ENCODE results near the gene RALGDS.

RALGDS gene

DNA sequence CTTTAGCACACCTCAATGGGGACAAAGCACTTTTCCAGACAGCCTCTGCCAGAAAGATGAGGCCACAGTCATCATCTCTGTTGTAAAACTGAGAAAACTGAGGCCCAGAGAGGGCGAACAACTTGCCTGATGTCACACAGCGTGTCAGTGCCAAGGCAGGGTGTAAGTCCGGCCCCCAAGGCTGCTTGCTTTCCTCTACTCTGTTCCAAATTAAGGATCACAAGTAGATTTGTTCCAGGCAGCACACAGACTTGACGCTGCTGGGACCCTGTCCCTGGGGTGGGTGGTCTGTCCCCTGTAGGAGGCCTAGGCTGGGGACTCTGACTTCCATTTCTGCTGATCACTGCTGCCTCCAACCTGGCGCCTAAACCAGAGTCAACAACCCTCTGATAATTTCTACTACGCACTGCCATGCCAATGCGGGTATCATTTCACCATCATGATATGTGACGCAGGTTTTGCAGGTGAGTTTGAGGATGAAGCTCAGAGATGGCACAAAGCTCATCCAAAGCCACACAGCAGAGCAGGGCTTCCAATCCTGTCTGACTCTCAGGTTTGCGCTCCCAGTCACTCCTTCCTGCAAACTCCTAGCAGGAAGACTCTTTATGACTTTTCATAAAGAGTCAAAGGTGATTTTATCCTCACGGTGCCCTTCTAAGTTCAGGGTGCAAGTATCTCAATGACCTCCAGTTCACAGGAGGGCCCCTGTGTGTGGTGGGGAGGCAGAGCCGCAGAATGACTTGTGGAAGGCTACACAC is 13.5 kb upstream of the RALGDS start:
- no peak for DNase-seq

DNA sequence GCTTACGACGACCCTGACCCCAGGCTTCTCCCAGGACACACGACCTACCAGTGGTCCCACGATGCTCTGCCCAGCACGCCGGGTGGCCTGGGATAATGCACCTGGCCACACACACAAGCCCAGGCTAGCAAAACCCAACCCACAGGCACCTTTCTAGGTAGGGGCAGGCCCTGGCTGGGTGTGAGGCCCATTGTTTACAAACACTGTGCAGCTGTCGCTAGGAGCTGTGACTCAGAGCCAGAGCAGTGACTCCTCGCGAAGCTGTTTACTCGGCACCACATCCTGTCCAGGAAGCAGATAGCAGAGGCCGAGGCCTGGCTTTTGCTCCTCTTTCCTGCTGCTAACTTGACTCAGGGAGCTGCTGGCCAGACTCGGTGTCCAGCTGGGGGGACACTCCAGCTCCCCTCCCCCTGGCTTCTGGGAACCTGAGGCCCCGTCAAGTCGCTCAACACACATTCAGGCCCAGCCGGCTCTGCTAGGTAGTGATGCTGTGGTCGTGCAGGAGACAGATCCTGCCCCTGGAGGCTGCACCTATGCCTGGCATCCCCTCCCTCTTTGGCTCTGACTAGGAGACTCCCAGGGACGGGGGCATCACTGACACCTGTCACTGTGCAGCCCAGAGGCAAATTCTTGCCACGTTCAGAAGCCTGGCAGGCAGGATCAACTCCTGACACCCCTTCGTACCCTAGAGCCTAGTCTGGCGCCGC is 12.8 kb upstream of the RALGDS start:
- peak; percentile 31 for DNase-seq

DNA sequence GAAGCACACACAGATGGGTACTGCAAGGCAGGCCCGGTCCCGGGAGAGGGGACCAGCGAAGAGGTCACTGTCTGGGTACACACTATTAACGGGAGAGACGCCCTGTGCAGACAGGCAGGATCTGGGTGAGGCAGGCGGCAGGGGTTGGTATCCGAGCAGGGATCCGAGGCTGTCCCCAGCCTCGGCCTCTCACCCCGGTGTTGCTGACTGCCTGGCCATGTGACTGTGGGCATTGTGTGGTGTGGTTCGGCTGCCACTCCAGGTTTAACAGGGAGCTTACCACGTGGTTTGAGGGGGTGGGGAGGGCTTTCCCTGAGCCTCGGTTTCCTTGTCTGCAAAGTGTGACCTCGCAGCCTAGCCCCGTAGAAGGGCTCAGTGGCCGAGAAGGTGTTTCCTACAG is 11.1 kb upstream of the RALGDS start:
- DNase-seq = no peak

DNA sequence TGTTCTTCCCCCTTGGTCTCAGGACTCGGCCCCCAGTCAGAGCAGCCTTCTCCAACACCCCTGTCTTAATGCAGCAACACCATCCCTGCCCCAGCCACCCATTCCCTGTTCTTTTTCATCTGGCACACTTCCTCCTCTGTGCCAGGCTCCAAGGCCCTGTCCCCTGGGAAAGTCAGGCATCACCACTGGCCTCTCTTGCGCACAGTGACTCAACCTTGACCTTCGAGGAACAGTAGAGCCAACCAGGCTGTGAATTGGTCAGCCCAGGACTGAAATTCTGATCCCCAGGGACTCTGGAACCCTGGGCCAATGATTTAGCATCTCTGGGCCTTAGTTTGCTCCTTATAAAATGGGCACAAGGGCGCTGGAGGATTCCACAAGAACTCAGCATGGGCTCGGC is 10.5 kb upstream of the RALGDS start:
- DNase-seq = no peak

DNA sequence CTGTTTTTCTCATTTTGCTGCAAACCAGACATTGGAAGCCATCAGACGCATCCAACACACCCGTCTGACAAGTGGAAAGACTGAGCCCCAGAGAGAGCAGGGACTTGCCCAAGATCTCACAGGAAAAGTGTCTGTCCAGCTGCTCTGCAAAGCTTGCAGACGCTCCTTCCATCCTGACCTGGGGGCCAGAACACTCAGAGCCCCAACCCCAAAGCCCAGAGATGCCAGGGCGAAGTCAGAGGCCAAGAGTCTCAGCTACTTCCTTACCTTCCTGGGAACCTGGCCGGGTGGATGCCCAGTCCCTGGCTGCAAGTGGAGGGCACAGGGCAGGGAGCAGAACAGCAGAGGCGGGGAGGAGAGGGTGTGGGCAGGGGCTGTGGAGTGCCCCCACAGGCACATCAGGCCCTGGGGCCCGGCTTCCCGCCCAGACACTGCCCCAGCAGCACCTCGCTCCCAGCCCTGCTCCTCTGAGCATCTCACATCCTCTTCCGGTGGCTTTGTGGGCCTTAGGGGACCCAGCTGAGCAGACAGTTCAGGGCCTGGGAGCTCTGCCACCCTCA is 9.7 kb upstream of the RALGDS start:
- DNase-seq = no peak

DNA sequence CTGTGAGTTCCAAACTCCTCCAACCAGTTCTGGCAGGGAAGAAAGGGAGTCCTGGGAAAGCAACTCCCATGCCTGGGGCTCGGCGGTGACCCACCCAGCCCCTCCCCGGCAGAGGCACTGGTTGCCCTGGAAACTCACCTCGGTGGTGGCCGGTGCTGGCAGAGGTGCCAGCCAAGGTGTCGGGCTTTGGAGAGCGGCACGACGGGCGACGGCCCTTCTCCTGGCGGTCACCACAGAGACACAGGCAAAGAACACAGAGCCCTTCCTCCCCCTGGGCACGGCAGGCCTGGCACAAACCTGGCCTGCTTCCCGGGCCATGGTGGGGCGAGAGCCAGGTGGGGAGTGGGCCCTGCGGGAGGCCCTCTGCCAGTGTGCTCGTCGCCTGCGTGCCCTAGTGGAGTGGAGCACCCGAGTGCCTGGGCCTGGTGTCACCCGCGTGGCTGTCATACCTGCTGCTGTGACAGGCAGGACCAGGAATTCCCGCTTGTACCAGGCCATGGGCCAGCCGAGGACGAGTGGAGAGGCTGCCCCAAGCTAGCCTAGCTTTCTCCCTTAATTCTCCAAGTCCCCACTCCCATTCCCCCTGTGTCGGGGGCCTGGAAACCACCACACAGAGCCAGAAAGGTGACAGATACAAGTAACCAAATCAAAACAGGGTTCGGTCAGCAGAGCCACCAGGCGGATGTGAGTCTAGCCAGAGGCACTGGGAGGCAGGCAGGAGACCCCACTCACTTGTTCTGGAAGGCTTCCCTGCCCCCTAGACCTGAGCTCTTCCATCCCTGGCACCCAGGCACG is 8.2 kb upstream of the RALGDS start:
- DNase-seq = no peak

DNA sequence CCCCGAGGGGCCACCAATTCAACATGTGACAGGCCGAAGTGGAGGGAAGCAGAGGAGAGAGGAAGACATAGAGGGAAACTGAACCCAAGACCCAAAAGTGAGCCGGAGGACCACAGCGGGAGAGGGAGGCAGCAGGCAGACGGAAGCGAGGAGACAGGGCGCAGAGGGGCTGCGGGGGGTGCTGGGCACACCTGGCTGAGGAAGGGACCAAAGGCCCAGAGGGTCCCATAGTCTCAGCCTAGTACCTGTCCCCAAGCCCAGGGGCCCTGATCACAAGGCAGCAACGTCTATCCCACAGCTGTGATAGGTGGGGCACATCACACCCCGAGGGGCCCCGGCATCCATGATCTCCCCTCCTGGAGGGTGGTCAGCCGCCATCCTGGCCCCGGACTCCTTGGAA is 7.1 kb upstream of the RALGDS start:
- DNase-seq = no peak

DNA sequence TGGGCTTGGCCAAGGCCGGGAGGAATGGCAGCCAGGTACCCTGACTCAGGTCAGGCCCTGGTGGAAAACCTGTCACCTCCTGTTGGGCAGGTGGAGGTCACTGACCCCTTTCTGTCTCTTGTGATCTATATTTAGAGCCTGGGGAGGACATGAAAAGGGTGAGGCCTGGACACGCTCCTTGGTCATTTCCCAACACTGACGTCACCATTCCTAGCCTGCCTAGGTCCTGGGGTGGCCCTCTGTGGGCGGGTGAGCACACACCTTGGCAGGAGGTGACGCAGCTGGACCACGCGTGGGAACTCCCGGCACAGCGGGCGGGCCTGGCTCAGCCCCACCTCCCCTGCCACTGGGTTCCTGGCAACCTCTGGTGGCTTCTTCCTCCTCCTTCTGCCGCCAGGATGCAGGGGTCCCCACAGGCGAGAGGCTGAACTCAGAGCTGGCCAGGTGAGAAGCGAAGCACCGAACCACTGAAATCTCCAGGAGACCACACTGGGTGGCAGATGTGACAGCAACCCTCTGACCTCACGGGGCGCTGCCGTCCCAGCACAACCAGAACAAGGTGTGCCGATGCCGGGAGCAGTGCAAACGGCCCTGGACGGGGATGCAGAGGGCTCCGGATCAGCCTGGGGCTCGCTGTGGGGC is 6.4 kb upstream of the RALGDS start:
- no peak for DNase-seq

DNA sequence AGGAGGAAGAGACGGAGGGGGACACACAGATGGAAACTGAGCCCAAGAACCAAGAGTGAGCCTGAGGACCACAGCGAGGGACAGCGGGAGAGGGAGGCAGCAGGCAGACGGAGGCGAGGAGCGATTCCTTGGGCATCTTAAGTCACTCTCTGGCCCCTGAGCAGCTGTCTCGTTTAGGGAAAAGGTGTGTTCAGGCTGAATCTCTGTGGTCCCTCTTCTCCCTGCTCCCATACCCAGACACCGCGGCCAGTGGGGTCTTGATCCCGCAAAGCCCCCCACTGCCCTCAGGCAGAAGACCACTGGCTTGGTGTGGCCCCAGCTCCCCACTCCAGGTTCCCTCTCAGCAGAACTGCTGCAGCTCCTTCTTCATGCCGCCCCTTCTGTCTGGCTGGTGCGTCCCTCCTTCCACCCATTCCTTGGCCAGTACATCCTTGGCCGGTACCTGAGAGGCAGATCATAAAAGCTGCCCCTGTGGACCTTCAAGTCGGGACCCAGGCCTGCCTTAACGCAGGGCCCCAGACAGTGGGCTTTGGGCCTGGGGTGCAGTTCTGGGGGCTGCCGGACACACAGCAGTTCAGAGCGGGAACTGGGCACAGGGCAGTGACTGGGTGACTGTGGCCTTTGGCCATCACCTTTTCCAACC is 5.8 kb upstream of the RALGDS start:
- DNase-seq = peak; percentile 42

DNA sequence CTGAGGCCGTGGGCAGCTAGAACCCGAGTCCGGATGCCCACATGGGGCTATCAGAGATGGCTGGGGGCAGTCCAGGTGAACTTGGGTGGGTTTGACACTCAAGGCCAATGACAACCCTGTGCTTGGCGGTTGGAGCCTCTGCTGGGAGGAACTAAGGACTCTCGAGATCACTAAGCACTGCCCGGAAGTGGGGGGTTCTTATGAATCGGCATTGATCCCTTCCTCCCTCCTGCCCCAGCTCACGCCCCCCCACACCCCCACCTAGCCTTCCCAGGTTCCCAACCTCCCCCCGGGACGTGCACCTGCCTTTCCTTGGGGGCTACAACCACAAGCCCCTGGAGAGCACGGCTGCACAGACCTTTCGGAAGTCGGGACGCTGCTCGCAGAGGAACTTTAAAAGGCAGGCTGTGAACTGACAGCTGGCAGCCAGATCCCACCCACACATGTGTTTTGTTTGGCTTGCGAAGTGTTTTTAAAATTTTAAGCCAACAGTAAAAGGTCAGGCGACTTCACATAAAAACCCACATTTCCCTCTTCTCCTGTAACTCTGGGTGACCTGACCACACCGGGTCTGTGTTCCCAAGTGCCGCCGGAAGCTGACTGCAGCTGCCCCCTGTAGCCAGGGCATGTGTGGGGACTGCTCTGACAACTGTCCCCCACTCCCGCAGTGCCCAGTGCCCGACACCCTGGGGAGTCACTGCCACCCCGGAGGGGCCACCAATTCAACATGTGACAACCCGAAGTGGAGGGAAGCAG is 5.1 kb upstream of the RALGDS start:
- peak; percentile 14 for DNase-seq

DNA sequence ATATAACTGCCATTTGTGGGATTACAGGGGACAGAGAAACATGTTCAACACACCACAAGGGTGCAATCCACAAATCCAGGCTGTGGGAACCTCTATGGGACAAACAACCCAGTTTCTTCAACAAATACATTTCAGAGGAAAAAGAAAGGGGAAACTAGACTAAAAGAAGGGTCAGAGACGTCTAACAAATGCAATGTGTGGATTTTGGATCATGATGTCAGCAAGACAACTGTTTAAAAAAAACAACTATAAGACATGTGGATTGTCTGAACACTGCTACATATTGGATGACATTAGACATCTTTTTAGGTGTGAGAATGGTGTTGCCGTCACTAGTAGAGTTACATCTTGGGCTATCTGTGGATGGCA is 3.9 kb upstream of the RALGDS start:
- no peak for DNase-seq

DNA sequence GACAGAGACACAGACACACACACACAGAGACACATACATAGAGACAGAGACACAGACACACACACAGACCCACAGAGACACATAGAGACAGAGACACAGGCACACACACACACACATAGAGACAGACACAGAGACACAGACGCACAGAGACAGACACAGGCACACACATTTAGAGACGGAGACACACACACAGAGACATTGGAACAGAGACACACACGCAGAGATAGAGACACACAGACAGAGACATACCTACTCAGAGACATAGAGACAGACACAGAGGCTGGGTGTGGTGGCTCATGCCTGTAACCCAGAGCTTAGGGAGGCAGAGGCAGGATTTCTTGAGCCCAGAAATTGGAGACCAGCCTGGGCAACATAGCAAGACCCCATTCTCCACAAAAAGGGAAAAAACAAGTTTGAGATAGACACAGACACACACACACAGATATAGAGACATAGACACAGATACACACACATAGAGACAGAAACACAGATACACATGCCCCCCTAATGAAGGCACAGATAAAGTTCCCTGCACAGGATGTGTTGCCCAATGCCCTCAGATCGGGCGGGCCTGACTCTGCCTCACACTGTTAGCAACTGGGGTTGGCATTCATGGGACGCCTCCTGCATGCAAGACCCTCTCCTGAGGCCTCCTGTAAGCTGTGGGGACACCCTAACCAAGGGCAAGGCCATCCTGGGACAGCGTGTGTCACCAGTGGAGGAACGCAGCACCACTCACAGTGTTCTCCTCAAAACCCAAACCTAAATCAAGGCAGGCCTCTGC is 3.3 kb upstream of the RALGDS start:
- DNase-seq = no peak

DNA sequence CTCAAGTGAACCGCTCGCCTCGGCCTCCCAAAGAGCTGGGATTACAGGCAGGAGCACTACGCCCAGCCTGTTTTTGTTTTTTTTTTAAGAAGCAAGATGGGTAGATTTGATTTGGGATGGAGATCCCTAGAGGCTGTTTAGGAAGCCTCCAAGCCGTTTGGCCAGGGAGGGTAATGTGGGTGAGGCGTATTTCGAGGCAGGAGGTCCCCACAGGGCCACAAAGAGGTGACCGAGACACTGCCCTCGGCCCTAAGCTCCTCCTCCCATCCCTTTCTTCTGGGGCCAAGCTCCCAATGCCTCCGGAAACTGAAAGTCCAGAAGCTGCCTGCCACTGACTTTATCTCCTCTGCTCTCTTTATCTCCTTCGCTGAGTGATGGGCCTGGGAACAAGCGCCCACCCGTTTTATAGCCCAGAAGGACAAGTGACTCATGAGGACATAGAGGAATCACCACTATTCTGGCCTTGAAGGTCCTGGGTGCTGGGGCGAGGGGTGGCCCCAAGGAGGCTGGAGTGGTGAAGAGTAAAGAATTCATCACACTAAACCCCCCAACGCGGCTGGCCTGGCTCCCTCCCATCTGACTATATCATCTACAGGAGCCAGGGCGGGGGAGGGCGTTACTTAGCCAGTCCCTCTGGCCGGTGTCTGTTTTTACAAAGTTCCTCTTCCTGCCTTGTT is 2.0 kb upstream of the RALGDS start:
- no peak for DNase-seq

DNA sequence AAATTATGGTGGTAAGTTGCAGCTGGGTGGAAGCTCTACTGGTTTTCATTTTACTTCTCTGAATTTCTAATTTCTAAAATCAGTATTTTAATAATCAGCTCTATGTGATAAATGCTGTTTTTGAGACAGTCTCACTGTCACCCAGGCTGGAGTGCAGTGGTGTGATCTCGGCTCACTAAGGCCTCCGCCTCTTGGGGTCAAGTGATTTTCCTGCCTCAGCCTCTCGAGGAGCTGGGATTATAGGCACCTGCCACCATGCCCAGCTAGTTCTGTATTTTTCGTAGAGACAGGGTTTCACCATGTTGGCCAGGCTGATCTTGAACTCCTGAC is 1.5 kb upstream of the RALGDS start:
- no peak for DNase-seq

DNA sequence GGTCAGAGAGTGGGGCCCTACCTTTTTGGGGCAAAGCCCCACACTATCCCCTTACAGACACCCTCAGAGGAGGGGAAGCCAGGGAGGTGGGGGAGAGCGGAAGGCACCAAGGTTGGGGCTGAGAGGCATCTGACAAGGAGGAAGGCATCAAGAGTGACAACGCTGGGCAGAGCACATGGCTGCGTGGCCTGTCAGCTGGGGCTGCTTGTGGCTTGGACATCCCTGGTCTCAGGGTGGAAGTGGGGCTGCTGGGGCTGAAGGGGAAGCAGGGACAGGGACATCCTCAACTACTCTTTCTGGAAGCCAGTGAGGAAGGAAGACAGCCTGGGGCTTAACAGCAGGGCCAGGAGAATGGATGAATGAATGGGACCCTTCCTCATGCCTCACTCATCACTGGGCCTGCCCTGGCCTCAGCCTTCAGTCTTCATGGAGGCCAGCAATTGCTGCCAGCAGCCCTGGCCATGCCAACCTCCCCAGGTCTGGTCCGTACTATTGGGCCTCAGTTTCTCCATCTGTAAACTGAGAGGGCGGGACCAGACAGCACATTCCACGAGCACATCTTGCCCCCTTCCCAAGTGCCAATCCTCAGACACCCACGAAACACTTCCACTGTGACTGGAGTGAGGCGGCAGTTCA is 993 bp upstream of the RALGDS start:
- no peak for DNase-seq

DNA sequence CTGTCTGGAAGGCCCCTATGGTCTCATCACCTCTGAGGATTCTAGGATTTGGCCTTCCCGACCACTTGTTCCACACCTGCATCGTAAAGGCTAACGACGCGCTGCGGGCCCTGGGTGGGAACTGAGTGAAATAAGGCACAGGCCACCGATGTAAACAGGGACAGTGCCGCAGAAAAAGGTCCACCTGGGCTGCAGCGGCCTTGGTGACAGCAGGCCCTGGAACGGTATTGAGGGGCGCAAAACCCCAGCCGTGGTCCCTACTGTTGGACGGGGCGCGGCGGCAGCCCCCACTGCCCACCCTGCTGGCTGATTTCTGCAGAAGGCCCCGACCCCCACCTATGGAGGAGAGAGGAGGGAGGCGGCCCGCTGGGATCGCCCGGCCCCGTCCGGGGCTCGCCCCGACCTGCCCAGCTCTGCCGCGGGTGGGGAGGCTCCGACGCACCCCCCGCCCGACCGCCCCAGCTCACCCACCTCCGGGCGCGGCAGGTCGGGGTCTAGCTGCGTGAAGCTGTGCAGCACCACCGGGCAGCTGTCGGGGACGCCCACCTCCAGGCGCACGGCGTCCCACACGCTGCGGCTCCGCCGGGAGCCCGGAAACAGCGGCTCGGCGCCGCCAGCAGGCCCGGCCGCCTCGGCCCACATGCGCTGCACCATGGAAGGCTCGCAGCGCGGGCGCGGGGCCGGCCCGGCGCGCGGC is 391 bp downstream of the RALGDS start:
- DNase-seq = no peak

DNA sequence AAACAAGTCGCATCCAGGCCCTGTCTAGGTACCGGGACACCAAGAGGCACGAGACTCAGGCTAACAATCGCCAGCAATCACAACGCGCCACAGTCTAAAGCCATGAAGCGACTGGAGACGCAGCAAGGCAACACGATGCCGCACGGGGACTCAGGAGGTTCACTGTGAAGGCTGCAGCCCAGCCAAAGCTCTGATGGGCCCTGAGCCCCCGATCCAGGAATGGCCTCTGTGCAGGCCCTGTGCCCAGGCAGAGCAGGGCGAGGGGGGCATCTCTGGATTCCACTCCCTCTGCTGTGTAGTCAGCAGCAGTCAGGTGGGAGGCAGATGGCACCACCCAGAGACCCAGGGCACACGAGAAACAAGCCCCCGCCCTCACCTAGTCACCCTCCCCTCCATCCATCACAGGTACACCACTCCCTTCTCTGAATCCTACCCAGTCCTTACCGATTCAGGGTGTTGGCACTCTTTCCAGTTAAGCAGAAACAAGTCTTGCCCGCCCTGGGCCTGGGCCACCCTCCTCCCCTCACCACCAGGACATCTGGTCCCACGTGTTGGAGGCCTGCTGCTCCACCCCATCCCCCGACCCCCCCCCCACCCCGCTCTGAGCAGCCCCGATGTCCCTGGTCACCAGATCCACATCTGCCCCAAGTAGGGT is 1.1 kb downstream of the RALGDS start:
- peak; percentile 67 for DNase-seq

DNA sequence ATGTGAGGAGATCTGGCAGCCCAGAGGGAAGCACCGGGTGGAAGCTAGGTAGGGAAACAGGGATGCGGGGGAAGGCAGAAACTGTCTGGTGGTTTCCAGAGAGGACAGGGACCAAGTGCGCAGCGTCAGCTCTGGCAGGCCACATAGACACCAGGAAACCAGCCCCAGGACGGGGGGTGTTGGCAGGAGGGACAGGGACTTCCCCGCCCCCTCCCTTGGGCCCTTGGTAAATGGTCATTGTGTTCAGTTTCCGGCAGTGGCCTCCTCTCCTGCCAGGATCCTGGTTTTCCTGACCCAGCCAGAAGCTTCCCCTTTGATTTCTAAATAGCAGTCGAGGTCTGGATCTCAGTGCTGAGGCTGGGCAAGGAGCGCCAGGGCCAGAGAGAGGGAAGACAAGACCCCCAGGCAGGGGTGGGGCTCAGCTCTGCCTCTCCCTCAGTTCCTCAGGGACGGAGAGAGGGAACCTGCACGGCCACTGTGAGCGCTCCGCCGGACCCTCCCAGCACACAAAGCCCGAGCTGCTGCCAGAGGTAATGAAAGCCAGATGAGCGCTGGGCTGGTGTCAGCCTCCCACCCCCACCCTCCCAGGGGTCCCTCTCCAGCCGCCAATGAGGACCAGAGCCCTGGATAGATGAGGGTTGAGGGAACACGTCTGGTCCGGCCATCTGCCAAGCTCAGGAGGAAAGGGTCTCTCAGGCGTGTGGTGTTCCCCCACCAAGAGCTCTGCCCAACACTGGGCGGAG is 1.8 kb downstream of the RALGDS start:
- peak; percentile 67 for DNase-seq

Measured in DMS 273 treated with DMSO at 0.1 percent for 48 hours (cell line).